GM12878 (cell line): Measurements from ENCODE around the gene OPN3. TPM values are rescaled to one million over a fixed set of nuclear protein-coding genes. Genes with fewer than 3 reads are reported as not detected.

ENCODE experiments used
- ATAC-seq: fragments of 200-7000 bp; cut with Tn5 transposase; 3 replicates; pipeline ENCODE4 v1.9.1; 2020; ENCODE audit warnings: mild to moderate bottlenecking, moderate library complexity
- BruUV-seq: library from RNA; stranded (reverse); fragments of 400-500 nt; replicated peaks from 2 replicates; lab custom pipeline; 2021; lab: Mats Ljungman, UMichigan
- CTCF ChIA-PET: fragments of 300-600 bp; sonication (Branson Sonifier 250); formaldehyde crosslinking; extraction: SDS; loops from one replicate; lab custom pipeline; 2021; ENCODE audit warnings: inconsistent platforms; lab: Yijun Ruan, JAX
- POLR2A ChIA-PET: fragments of 350-600 bp; formaldehyde crosslinking; extraction: SDS; loops from one replicate; lab custom pipeline; 2021; ENCODE audit warnings: inconsistent platforms; lab: Charles Lee
- RAD21 ChIA-PET: fragments of 300-600 bp; sonication (Branson Sonifier 250); formaldehyde crosslinking; loops from one replicate; lab custom pipeline; 2023; ENCODE audit warnings: antibody characterized with exemption; ENCODE audit not compliant: unreplicated experiment; lab: Charles Lee
- SMC1A ChIA-PET: fragments of 300-600 bp; sonication (Branson Sonifier 250); formaldehyde crosslinking; loops from one replicate; lab custom pipeline; 2023; ENCODE audit not compliant: unreplicated experiment, uncharacterized antibody; lab: Charles Lee
- DNase-seq: peaks from one replicate; pipeline ENCODE4 v3.0.0-alpha.2; 2011; ENCODE audit warnings: low read depth, low spot score
- FAIRE-seq: peaks from 3 replicates; lab custom pipeline; 2011; peaks lifted over from hg19 to GRCh38; lab: Jason Lieb, UNC
- H2AFZ ChIP-seq: 2 replicates; pipeline ENCODE4 v1.6.0; 2011; ENCODE audit warnings: low read depth, low read length, control low read depth; ENCODE audit not compliant: control insufficient read depth
- H3K27ac ChIP-seq: 2 replicates; pipeline ENCODE4 v1.5.1; 2011; ENCODE audit warnings: control low read depth; ENCODE audit not compliant: control insufficient read depth, insufficient read depth
- H3K27me3 ChIP-seq, 2 experiments: replicated peaks in 1 of 2; 2 replicates each; pipeline versions ENCODE4 v1.6.0 to v1.6.1; 2011; ENCODE audit warnings: low read length in 1 of 2; ENCODE audit not compliant: control insufficient read depth in 2 of 2, insufficient read depth in 2 of 2
- H3K36me3 ChIP-seq, 2 experiments: 2 replicates each; pipeline ENCODE4 v1.5.1; 2011; ENCODE audit warnings: low read length in 1 of 2; ENCODE audit not compliant: control insufficient read depth in 2 of 2, insufficient read depth in 2 of 2
- H3K4me1 ChIP-seq: 2 replicates; pipeline ENCODE4 v1.6.1; 2011; ENCODE audit warnings: mild to moderate bottlenecking, low read length, moderate library complexity, mixed read lengths; ENCODE audit not compliant: control insufficient read depth, insufficient read depth
- H3K4me2 ChIP-seq: 2 replicates; pipeline ENCODE4 v1.6.0; 2011; ENCODE audit warnings: control low read depth; ENCODE audit not compliant: control insufficient read depth, insufficient read depth
- H3K4me3 ChIP-seq: fragments of 200-600 bp; sonication (generic); 2 replicates; pipeline ENCODE4 v1.5.1; 2016
- H3K79me2 ChIP-seq: 2 replicates; pipeline ENCODE4 v1.6.0; 2011; ENCODE audit warnings: low read length; ENCODE audit not compliant: control insufficient read depth, insufficient read depth
- H3K9ac ChIP-seq: 2 replicates; pipeline ENCODE4 v1.8.0; 2011; ENCODE audit warnings: low read length, control low read depth, mixed read lengths; ENCODE audit not compliant: control insufficient read depth, insufficient read depth
- H3K9me3 ChIP-seq: replicated peaks from 3 replicates; pipeline ENCODE4 v1.5.1; 2011; ENCODE audit warnings: mild to moderate bottlenecking, low read length; ENCODE audit not compliant: control insufficient read depth, insufficient read depth
- H4K20me1 ChIP-seq: 2 replicates; pipeline ENCODE4 v1.6.0; 2011; ENCODE audit not compliant: control insufficient read depth, insufficient read depth
- DPF2 ChIP-seq: fragments of 450-650 bp; IDR thresholded peaks from 2 replicates; pipeline ENCODE4 v1.6.1; 2017; ENCODE audit warnings: mild to moderate bottlenecking
- IRF4 ChIP-seq: IDR thresholded peaks from 2 replicates; pipeline ENCODE4 v1.6.1; 2011; ENCODE audit warnings: low read depth, low read length
- JUNB ChIP-seq: IDR thresholded peaks from 2 replicates; pipeline ENCODE4 v1.6.1; 2016; ENCODE audit warnings: antibody characterized with exemption, mild to moderate bottlenecking
- MTA2 ChIP-seq: fragments of 450-650 bp; IDR thresholded peaks from 2 replicates; pipeline ENCODE4 v1.6.1; 2016; ENCODE audit warnings: low read depth, mild to moderate bottlenecking, moderate library complexity
- SIX5 ChIP-seq: IDR thresholded peaks from 2 replicates; pipeline ENCODE4 v1.6.1; 2011; ENCODE audit warnings: mild to moderate bottlenecking, low read depth, low read length, moderate library complexity; ENCODE audit not compliant: severe bottlenecking
- ZSCAN29 ChIP-seq: fragments of 450-650 bp; IDR thresholded peaks from 2 replicates; pipeline ENCODE4 v1.6.1; 2017; ENCODE audit warnings: mild to moderate bottlenecking, moderate library complexity
- WGBS: methylation state at CpG from one replicate; pipeline ENCODE4 v1.1.6; 2016; ENCODE audit warnings: low lambda C conversion rate; ENCODE audit not compliant: insufficient replicate concordance, insufficient coverage; ENCODE audit errors: missing lambda C conversion rate; 5-methylcytosine and 5-hydroxymethylcytosine counted together
- in situ Hi-C: fragments of 300-500 bp; cut with MboI; formaldehyde crosslinking; loops from 9 replicates; pipeline ENCODE4 v1.14.3; 2018; ENCODE audit warnings: mixed read lengths
- intact Hi-C: fragments of 100-400 bp; cut with micrococcal nuclease; formaldehyde crosslinking; loops from one replicate; pipeline ENCODE4 v1.14.2; 2022; ENCODE audit not compliant: unreplicated experiment
- polyA plus RNA-seq, 11 experiments: library from polyadenylated mRNA; depleted of rRNA in 4 of 11; unstranded in 6 of 11; stranded (reverse) in 5 of 11; fragments of >200 nt; fragmentation: Nextera tagmentation in 4 of 11; fragmentation: Illumina TruSeq in 1 of 11; extraction: Ambion mirVana in 4 of 11; extraction: Trizol in 1 of 11; gene quantifications; 1 replicate in 1 of 11; 2 replicates in 10 of 11; pipeline versions ENCODE4 v1.2.1 to v1.2.3, GENCODE V29; 2011 to 2016; ENCODE audit warnings: inconsistent platforms in 2 of 11, missing spikeins in 2 of 11, low read depth in 1 of 11
- total RNA-seq, 4 experiments: library from RNA; depleted of rRNA in 3 of 4; stranded (reverse); fragments of >200 nt in 3 of 4; fragmentation: Illumina TruSeq in 1 of 4; extraction: Trizol in 1 of 4; gene quantifications; 2 replicates each; pipeline versions ENCODE4 v1.2.1 to v1.2.3, GENCODE V29; 2013 to 2021

Gene OPN3
- total and polyA plus RNA-seq, 10 of the 15 experiments (the other 5 are each of a cell fraction or from before 2014, with no cell fraction given), result 0.26 to 12.2 (median 7.4) TPM

GRCh38 chr1:241553886-241554592 lies 86.1 kb downstream of the OPN3 start:
- SMC1A ChIA-PET, result interaction anchor here (1.3 kb wide), 1 partner anchor 9 kb away, joined by 3 read pairs; no protein-coding TSS in a partner anchor
- Histone ChIP-seq H3K4me2 (no peak overlapping the region), H3K27me3 (no peaks in the 10 kb centered on the region), H3K4me3 (no peak overlapping the region), H2AFZ (no peak overlapping the region), H3K9me3 (no peaks in the 10 kb centered on the region), H3K27ac (no peak overlapping the region), H3K4me1 (peaks cover 6% of the 10 kb centered on the region), H3K36me3 (no peaks in the 10 kb centered on the region), H4K20me1 (no peaks in the 10 kb centered on the region), H3K9ac (no peak overlapping the region), H3K79me2 (no peaks in the 10 kb centered on the region)
- ATAC-seq (no peak), FAIRE-seq (no peak), DNase-seq (no peak)
- TF ChIP-seq ZSCAN29, result no peak
- TF ChIP-seq SIX5, result no peak
- no peak for TF ChIP-seq DPF2
- no peak for TF ChIP-seq MTA2
- TF ChIP-seq JUNB, result no peak
- no peak for TF ChIP-seq IRF4
- WGBS, result 87% methylated on average over 7 of the region's 7 CpGs
- RAD21 ChIA-PET, result no interaction called here
- in situ Hi-C loops, result no loop called here
- CTCF ChIA-PET, result no interaction called here
- no TSS peak for BruUV-seq
- intact Hi-C loops, result loop anchor here (2.0 kb wide), 1 partner anchor 21 kb away; the partner anchor contains the start of gene KMO
- POLR2A ChIA-PET, result no interaction called here
